H1 (cell line): ENCODE data around the gene INPP4B. TPM values are rescaled to one million over a fixed set of nuclear protein-coding genes. Genes with fewer than 3 reads are reported as not detected.

ENCODE experiments used
- BACH1 ChIP-seq: IDR thresholded peaks from 2 replicates; pipeline ENCODE4 v1.6.1; 2012; ENCODE audit warnings: low read length, improper control_type of control experiment
- CEBPB ChIP-seq: IDR thresholded peaks from 2 replicates; pipeline ENCODE4 v1.6.1; 2012; ENCODE audit warnings: low read depth, low read length
- CREB1 ChIP-seq: IDR thresholded peaks from 2 replicates; pipeline ENCODE4 v1.6.1; 2012; ENCODE audit warnings: inconsistent platforms
- GABPA ChIP-seq: IDR thresholded peaks from 2 replicates; pipeline ENCODE4 v1.6.1; 2011; ENCODE audit warnings: mild to moderate bottlenecking, low read length, moderate library complexity, borderline replicate concordance; ENCODE audit not compliant: insufficient read depth
- HDAC2 ChIP-seq, 2 experiments: fragments of 300-600 bp in 1 of 2; sonication (generic) in 1 of 2; IDR thresholded peaks; 2 replicates each; pipeline ENCODE4 v1.6.1; 2011 to 2012; ENCODE audit warnings: low read depth in 2 of 2, low read length in 2 of 2, mild to moderate bottlenecking in 2 of 2, moderate library complexity in 2 of 2, borderline replicate concordance in 1 of 2, inconsistent platforms in 1 of 2
- NRF1 ChIP-seq: IDR thresholded peaks from 2 replicates; pipeline ENCODE4 v1.6.1; 2011; ENCODE audit warnings: mild to moderate bottlenecking, low read depth, low read length, improper control_type of control experiment
- polyA plus RNA-seq, 7 experiments: library from polyadenylated mRNA; depleted of rRNA in 3 of 7; stranded (reverse) in 5 of 7; unstranded in 2 of 7; fragments of >200 nt in 5 of 7; fragments of 200-250 nt in 2 of 7; gene quantifications; 1 replicate in 5 of 7; 2 replicates in 1 of 7; 4 replicates in 1 of 7; pipeline versions ENCODE4 v1.2.1 to v1.2.3, GENCODE V29; 2011 to 2013; ENCODE audit warnings: missing spikeins in 2 of 7, mixed read lengths in 2 of 7
- total RNA-seq: library from RNA; stranded (reverse); fragmentation: NEBNext Ultra II Directional; extraction: Animal tissue kit (Norgen Biotek cat#: 25700); gene quantifications from 2 replicates; pipeline ENCODE4 v1.2.1, GENCODE V29; 2021

Gene INPP4B
- total and polyA plus RNA-seq, 2 of the 8 experiments (the other 6 are each of a cell fraction or from before 2014, with no cell fraction given), result 0.11 to 0.54 TPM

GRCh38 chr4:142467088-142467487 lies 379.0 kb downstream of the INPP4B start (continued):
- no peak for TF ChIP-seq CREB1
- TF ChIP-seq BACH1, result no peak
- no peak for TF ChIP-seq GABPA
- TF ChIP-seq HDAC2 (IDR thresholded peaks at IDR 0.05; ENCODE audit: borderline replicate concordance in 1 of 2, low read depth in 2 of 2, low read length in 2 of 2), result no peak
- TF ChIP-seq NRF1, result no peak
- TF ChIP-seq CEBPB, result no peak
